NCI-H2196 treated with DMSO at 0.1 percent for 48 hours (cell line): Measurements from ENCODE around the gene CAPN5.
"Not testable (repeated sequence)": the region's sequence is repeated elsewhere in the genome, so short reads cannot be mapped to it uniquely, and the experiment has no call there.

ENCODE experiments used
- DNase-seq: peaks from one replicate; lab custom pipeline; 2025; ENCODE audit not compliant: unreplicated experiment; lab: John Stamatoyannopoulos, UW

Gene CAPN5

DNA sequence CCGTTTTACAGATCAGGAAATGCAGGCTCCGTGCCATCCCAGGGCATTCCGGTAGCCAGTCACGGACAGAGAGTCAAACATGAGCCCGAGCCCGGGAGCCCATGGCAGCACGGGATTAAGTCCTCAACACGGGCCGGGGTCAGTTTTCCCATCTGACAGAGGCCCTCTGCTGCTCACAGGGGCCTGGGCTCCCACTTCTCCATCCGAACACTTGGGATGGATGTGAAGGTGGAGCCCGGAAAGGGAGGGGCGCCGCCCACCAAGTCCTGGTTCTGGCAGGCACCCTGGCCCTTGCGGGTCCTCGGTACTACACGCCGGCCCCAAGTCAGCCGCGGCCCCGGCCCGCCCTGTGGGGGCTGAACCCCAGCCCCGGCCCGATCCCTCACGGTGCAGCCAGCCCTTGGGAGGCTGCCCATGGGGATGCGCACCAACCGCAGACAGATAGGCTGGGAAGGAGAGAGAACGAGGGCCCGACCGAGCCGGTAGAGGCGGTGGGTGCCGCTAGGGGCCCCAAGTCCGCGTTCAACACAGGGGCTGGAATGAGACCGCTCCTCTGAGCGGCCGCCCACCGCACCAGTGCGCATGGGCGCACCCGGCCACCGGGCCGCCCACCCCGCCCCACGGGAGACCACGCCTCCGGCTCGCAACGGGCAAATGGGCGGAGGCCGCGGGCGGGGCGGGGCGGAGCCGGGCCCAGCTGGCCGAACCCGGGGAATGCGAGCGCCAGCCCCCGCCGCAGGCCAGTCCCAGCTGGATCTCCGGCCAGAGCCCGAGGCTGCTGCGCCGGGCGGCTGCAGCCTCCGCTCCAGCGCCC, at the start of gene CAPN5:
CAPN5 (plus strand) TSS at position 743 of the 814 bp plus-strand sequence. CDS start 17,916 bp downstream, outside the sequence.
- peak; percentile 60 for DNase-seq

DNA sequence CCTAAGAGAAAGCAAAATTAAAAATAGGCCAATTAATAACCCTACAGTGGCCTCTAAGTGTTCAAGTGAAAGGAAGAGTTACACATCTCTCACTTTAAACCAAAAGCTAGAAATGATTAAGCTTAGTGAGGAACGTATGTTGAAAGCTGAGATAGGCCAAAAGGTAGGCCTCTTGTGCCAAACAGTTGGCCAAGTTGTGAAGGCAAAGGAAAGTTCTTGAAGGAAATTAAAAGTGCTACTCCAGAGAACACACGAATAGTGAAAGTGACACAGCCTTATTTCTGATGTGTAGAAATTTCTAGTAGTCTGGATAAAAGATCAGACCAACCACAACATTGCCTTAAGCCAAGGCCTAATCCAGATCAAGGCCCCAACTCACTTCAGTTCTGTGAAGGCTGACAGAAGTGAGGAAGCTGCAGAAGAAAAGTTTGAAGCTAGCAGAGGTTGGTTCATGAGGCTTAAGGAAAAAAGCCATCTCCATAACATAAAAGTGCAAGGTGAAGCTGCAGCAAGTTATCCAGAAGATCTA, 48.3 kb upstream of the CAPN5 start:
- not testable (repeated sequence) for DNase-seq

DNA sequence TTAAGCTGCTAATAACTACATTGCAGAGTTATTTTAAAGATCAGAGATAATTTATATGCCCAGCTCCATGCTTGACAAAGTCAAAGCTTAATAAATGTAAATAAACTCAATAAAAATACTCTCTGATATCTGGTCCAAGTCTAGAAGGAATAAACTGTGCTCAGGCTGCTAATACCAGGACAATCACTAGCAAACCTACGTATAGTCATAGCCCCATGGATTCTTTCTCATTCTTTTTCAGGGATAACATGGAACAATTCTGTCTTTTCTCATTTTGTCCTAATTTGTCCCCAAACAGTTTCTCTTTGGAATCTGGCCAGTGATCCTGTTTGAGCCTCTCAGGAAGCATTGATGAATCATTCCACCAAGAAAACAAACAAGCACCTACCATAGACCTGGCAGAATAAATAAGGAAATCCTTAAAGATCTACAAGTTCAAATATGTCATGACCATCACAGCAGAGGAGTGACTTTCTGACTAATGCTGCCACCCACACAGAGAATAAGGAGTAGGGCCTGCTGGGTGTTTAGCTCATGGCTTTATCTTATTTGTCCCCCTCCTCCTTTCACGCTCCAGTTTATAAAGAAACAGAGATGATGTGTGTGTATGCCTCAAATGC, 46.7 kb upstream of the CAPN5 start:
- DNase-seq: no peak

DNA sequence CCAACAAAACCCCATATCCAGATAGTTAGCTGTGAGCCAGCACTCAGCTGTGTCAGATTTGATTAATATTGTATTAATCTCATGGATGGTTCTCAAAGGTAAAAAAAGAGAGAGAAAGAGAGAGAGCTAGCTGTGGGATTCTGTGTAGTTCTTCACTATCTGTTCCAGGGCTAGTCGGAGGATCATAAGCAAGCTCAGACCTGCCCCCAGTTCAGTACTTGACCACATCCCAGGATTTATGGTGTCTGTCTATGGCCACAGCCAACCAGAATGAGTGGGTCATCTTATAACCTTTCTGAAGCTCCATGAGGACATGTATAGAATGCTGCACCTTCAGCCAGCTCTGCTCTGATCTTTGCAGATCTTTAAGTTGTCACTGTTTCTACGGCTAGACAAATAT, 46.0 kb upstream of the CAPN5 start:
- DNase-seq: no peak

DNA sequence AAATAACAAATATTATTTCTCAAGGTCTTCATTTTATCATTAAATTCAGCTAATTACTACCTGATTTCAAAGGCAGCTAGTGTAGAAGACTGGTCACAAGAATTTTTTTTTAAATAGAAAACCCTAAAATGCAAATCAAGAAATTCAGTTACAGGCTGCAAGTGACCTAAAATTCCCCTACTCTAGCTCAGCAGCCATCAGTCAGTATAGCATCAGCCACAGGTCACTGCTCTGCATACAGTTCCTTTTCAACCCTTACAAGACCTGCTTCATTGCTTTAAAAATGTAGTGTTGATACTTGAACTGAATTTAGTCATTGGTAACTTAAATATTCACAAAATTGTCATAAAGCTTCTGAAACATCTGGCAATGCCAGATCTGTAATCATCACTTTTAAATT, 42.0 kb upstream of the CAPN5 start:
- no peak for DNase-seq

DNA sequence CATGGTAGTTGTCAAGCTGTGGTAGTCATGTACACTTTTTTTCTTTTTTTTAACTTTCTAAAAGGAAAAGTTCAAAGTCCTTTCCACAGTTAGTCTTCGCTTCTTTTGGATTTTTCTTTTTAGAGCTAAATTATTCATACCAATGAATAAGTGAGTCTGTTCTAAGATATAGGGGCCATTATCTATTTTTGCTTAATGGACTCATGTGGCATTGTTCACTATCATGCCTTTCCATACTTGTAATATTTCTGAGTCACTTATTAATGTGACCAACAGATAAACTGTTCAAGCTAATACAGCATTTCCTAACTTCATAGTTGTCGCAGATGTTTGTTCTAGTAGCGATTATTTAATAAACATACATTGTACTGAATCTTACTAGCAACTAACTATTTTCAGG, 40.5 kb upstream of the CAPN5 start:
- DNase-seq: no peak

DNA sequence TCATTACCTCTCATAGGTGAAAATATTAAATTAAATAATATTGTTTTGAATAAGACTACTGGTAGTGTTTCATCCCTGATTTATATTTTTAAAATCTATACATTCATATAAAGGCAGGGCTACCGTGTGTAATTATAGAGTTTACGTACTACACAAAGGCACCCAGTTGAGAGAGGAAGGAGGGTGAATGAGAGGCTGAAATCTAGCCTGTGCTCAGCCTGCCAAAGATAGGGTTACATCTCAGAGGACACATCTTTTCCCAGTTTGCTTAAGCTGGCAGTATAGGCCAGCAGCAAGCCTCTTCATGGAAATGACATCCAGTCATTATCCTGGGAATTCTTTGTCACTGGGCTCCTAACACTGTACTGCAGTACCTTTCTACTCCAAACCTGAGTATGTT, 40.0 kb upstream of the CAPN5 start:
- DNase-seq: no peak

DNA sequence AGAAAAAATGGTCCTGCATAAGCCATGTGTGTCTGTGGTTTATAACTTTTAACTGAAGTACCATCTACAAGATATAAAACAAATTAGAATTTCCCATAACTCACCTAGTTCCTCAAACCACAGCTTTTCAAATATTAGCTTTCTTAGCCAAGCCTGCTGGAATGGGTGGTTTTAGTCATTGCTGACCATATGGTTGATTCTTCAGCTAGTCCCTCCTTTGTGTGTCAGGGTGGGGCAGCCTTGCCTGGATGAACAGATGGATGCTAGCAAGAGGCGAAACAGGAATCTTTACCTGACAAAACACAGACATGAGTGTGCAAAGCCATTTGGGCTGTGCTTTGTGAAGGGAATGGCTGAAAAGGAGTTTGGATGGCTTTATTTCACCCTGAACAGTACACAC, 39.5 kb upstream of the CAPN5 start:
- DNase-seq: no peak

DNA sequence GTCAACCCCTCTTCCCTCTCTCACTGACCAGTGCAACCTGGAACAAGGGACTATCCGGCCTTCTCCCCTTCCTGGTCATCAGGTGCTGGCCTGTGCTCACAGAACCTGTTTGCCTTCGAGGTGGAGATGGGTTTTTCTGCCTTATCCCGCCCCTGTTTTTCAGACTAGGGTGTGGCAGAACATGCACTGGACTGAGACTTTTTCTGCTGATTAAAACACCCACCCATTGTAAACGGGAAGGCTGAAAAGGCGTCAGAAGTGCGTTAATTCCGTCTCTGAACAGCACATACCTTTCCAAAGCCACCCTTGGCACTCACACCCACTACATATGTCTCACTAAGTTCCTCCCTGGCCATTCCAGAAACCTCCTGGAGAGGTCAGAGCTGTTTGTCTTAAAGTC, 36.9 kb upstream of the CAPN5 start:
- no peak for DNase-seq

DNA sequence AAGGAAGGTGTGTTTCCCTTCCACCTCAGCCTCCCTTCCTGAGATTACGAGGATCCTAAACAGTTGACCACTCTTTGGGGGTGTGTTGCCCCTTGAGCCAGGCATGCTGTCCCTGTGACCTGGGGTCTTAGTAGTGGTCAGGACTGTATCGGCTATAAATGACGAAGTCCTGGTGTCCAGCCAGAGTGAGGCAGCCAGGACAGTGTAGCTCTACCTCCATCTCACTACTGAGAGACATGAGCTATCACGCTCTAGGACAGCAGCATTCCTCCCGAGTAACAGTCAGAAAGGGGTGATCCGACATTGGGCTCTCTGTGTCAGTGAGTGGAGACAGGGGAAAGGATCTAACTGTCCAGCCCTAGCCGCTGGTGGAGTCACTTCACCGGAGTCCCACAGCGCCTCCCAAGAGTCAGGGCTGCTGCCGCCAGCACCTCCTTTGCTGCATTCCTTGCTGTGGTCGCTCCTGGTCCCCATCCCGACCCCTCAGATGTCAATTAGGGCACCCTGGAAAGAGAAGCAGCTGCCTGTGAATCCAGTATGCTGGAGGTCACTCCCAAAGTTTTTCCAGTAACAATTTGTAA, 35.8 kb upstream of the CAPN5 start:
- DNase-seq: no peak

DNA sequence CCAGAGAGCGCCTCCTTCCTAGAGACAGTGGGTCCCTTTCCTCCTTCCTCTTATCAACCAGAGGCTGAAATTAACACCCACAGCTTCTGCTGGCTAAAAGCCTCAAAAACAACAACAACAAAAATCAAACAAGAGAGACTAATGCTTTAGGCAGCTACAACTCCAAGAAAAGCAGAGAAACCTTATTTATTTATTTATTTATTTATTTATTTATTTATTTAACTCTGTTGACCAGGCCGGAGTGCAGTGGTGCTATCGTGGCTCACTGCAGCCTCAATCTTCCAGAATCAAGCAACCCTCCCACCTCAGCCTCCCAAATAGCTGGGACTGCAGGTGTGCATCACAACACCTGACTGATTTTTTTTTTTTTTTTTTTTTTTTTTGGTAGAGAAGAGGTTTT, 35.2 kb upstream of the CAPN5 start:
- DNase-seq: no peak

DNA sequence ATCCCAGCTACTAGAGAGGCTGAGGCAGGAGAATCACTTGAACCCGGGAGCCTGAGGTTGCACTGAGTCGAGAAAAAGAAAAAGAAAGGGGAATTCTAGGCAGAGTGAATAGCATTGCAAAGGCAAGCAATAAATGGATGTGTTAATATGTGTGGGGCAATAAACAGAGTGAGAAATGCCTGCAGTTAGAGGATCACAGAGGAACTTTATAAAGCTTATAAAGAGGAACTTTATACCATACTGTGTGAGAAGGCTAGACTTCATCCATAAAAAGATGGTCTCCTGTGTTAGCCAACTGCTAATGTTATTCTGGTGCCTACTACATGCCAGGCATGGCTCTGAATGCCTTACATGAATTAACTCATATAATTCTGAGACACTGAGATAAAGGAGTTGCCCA, 31.7 kb upstream of the CAPN5 start:
- no peak for DNase-seq

DNA sequence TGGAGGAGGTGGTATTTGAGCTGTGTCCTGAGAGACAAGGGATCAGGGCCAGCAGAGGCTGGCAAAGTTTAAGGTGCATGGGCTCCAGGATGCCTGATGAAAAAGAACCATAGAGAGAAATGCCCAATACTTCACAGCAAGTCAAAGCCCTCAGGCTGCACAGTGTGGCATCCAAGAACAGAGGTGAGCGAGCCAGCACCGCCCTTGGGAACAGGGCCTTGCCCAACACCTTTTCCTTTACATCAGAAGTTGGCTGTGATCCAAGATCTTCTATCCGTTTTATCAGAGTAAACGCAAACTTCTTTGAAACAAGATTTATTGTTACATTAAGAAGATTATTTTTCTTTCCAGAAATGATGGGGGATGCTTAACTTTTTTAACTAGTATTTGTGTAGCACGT, 31.2 kb upstream of the CAPN5 start:
- DNase-seq: no peak

DNA sequence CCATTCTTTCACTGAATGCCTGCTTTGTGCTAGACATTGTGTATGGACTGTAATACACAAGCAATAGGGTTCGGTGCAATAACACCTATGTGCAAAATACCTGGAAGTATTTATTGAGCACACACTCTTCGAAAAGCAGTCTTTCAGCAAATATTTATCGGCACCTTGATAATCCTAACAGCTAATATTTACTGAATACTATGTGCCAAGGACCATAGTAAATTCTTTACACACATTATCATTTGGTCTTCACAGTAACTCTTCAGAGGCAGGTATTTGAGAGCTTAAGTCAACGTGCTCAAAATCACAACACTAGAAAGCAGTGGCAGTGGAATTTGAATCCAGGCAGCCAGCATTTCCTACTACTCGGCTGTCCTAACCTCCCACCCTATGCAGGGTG, 30.4 kb upstream of the CAPN5 start:
- DNase-seq: no peak

DNA sequence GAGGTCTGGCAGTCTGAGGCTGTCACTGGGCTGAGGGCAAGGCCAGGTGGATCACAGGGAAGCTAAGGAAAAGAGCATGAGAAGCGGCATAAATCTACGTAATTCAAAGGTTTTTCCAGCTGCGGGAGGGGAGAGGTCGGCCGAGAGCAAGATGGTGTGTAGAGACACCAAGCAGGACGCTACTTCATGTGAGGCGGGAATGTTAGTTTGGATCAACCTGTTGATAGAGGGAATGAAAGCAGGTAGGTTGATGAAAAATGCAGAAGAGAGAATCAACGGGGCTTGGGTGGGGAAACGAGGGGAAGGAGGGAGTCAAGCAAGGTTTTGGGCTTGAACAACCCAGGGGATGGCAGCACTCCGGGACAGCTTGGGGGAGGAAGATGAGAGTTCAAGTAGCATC, 29.7 kb upstream of the CAPN5 start:
- no peak for DNase-seq

DNA sequence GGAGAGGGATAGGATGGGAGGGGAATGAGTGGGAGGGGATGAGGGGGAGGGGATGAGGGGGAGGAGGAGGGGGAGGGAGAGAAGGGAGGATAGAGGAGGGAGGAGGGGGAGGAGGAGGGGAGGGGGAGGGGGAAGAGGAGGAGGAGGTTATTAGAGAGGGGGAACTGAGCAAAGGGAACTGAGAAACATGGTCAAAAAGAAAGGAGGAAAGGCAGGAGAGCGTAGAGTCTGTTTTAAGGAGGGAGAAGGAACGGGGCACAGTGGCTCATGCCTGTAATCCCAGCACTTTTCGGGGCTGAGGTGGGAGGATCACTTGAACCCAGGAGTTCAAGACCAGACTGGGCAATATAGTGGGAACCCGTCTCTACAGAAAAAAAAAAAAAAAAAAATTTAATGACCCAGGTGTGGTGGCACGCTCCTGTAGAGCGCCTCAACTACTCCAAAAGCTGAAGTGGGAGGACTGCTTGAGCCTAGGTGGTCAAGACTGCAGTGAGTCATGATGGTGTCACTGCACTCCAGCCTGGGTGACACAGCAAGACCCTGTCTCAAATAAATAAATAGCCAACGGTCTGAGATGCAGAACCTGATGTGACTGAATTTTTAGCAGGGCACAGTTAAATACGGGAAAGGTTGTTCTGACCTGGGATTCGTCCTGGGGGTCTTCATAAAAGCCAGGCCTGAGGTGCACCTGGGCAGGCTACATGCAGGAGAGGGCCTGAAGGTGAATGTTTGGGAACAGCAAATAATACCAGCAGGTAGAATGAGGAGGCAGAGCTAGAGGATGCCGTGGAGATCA, 28.5 kb upstream of the CAPN5 start:
- no peak for DNase-seq

DNA sequence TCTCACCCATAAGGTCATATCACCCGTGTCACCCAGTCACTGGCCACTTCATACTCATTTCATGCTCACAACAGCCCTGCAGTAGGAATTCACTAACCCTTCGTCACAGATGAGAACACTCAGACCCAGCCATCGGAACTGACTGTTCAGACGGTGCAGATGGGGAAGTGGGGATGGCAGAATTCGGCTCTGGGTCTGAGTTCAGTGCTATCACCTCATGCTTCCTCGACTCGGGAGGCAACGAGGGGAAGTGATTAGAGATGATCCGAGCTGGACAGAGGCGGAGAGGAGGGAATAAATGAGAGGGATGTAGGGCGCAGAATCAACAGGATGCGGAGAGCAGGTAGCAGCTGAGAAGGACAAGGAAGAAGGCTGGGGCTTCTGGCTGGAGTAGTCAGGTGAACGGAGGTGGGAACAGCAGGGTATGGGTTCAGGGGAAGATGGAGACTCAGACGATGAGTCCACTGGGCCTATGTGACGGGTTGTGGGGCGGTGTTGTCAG, 27.9 kb upstream of the CAPN5 start:
- no peak for DNase-seq

DNA sequence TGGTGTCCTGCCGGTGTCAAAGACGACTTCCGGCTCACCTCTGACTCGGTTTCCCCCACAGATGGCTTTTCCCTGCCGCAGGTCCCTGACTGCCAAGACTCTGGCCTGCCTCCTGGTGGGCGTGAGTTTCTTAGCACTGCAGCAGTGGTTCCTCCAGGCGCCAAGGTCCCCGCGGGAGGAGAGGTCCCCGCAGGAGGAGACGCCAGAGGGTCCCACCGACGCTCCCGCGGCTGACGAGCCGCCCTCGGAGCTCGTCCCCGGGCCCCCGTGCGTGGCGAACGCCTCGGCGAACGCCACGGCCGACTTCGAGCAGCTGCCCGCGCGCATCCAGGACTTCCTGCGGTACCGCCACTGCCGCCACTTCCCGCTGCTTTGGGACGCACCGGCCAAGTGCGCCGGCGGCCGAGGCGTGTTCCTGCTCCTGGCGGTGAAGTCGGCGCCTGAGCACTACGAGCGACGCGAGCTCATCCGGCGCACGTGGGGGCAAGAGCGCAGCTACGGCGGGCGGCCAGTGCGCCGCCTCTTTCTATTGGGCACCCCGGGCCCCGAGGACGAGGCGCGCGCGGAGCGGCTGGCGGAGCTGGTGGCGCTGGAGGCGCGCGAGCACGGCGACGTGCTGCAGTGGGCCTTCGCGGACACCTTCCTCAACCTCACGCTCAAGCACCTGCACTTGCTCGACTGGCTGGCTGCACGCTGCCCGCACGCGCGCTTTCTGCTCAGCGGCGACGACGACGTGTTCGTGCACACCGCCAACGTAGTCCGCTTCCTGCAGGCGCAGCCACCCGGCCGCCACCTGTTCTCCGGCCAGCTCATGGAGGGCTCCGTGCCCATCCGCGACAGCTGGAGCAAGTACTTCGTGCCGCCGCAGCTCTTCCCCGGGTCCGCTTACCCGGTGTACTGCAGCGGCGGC, 27.0 kb upstream of the CAPN5 start:
- no peak for DNase-seq

DNA sequence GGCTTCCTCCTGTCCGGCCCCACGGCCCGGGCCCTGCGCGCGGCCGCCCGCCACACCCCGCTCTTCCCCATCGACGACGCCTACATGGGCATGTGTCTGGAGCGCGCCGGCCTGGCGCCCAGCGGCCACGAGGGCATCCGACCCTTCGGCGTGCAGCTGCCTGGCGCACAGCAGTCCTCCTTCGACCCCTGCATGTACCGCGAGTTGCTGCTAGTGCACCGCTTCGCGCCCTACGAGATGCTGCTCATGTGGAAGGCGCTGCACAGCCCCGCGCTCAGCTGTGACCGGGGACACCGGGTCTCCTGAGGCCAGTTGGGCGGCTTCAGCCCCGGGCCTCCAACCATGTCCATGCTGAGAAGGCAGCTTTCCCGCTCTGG, 26.4 kb upstream of the CAPN5 start:
- no peak for DNase-seq

DNA sequence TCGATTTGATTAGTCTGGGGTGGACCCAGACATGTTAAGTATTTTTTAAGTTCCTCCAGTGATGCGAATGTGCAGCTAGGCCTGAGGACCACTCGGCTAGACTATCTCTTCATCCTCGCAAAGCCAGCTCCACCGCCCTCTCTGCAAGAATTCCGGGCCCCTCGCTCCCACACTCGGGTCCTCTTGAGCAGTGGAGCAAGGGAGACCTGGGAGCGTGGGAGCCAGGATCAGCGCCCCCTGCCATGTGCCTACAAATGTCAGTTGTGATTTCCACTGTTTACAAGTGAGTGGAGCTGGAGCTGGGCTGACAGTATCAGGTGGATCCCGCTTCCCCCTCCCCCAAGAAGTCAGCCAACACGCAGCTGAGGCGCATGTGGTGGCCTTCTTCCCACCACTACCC, 25.9 kb upstream of the CAPN5 start:
- DNase-seq: no peak
